HG02588 (cell line): ENCODE results near the gene TBC1D13.
"Not testable (repeated sequence)": the region's sequence is repeated elsewhere in the genome, so short reads cannot be mapped to it uniquely, and the experiment has no call there.

ENCODE experiments used
- ATAC-seq: cut with Tn5 transposase; IDR thresholded peaks from one replicate; pipeline ENCODE4 v1.9.1; 2021; ENCODE audit warnings: mild to moderate bottlenecking, moderate library complexity; ENCODE audit not compliant: unreplicated experiment

TBC1D13 gene

GRCh38 chr9:128781187-128782070, 5.6 kb upstream of the TBC1D13 start:
- ATAC-seq = no peak

- ATAC-seq = no peak
Measured at GRCh38 chr9:128782669-128783068, 4.4 kb upstream of the TBC1D13 start.

- no peak for ATAC-seq
Measured at GRCh38 chr9:128785427-128785826, 1.6 kb upstream of the TBC1D13 start.

- no peak for ATAC-seq
Measured at GRCh38 chr9:128787659-128788058, 606 bp downstream of the TBC1D13 start.

- ATAC-seq = no peak
Measured at GRCh38 chr9:128788445-128788844, 1.4 kb downstream of the TBC1D13 start.

GRCh38 chr9:128790536-128790935, 3.5 kb downstream of the TBC1D13 start:
- ATAC-seq = no peak

GRCh38 chr9:128792134-128792533, 5.1 kb downstream of the TBC1D13 start:
- no peak for ATAC-seq

GRCh38 chr9:128792978-128793686, 6.1 kb downstream of the TBC1D13 start:
- ATAC-seq = no peak

GRCh38 chr9:128794961-128795360, 7.9 kb downstream of the TBC1D13 start:
- ATAC-seq = not testable (repeated sequence)

- ATAC-seq = no peak
Measured at GRCh38 chr9:128798896-128799295, 11.8 kb downstream of the TBC1D13 start.

GRCh38 chr9:128800061-128800460, 13.0 kb downstream of the TBC1D13 start:
- no peak for ATAC-seq

GRCh38 chr9:128802482-128802881, 15.4 kb downstream of the TBC1D13 start:
- ATAC-seq = no peak

- ATAC-seq = no peak
Measured at GRCh38 chr9:128805661-128806060, 18.6 kb downstream of the TBC1D13 start.

- no peak for ATAC-seq
Measured at GRCh38 chr9:128807827-128808226, 20.8 kb downstream of the TBC1D13 start.

GRCh38 chr9:128808543-128808942, 21.5 kb downstream of the TBC1D13 start:
- no peak for ATAC-seq

GRCh38 chr9:128809036-128809599, 22.1 kb downstream of the TBC1D13 start:
- ATAC-seq = no peak

GRCh38 chr9:128809831-128810230, 22.8 kb downstream of the TBC1D13 start:
- no peak for ATAC-seq

- ATAC-seq = no peak
Measured at GRCh38 chr9:128810873-128811272, 23.8 kb downstream of the TBC1D13 start.

GRCh38 chr9:128818099-128818838, 31.2 kb downstream of the TBC1D13 start, which contains the start of gene ENDOG:
Gene ENDOG (plus strand): TSS chr9:128818500. CDS start chr9:128818685, 185 bp downstream.
- ATAC-seq = peak; percentile 89

GRCh38 chr9:128818839-128819715, 32.0 kb downstream of the TBC1D13 start:
- peak; percentile 19 for ATAC-seq
